Raji (cell line): ENCODE results near the gene CHST2.

Source experiments
- POLR2A ChIP-seq: IDR thresholded peaks from 2 replicates; pipeline ENCODE4 v1.6.1; 2011; ENCODE audit warnings: low read depth, low read length, control low read depth; ENCODE audit not compliant: insufficient read depth

Gene CHST2

GRCh38 chr3:143145906-143146305, 26.3 kb downstream of the CHST2 start:
- no peak for TF ChIP-seq POLR2A

- no peak for TF ChIP-seq POLR2A
Measured at GRCh38 chr3:143146486-143147274, 27.1 kb downstream of the CHST2 start.

GRCh38 chr3:143147707-143148106, 28.1 kb downstream of the CHST2 start:
- no peak for TF ChIP-seq POLR2A

- no peak for TF ChIP-seq POLR2A
Measured at GRCh38 chr3:143150071-143150470, 30.5 kb downstream of the CHST2 start.

GRCh38 chr3:143151004-143151731, 31.6 kb downstream of the CHST2 start:
- no peak for TF ChIP-seq POLR2A

GRCh38 chr3:143152043-143152442, 32.5 kb downstream of the CHST2 start:
- no peak for TF ChIP-seq POLR2A

GRCh38 chr3:143155756-143156155, 36.2 kb downstream of the CHST2 start:
- TF ChIP-seq POLR2A: no peak

GRCh38 chr3:143158014-143158988, 38.7 kb downstream of the CHST2 start:
- TF ChIP-seq POLR2A: no peak

GRCh38 chr3:143160437-143160836, 40.9 kb downstream of the CHST2 start:
- TF ChIP-seq POLR2A: no peak

- TF ChIP-seq POLR2A: no peak
Measured at GRCh38 chr3:143163562-143164100, 44.1 kb downstream of the CHST2 start.

GRCh38 chr3:143165211-143165610, 45.6 kb downstream of the CHST2 start:
- no peak for TF ChIP-seq POLR2A

GRCh38 chr3:143166376-143166775, 46.8 kb downstream of the CHST2 start:
- no peak for TF ChIP-seq POLR2A

GRCh38 chr3:143167969-143168854, 48.6 kb downstream of the CHST2 start:
- no peak for TF ChIP-seq POLR2A

- TF ChIP-seq POLR2A: no peak
Measured at GRCh38 chr3:143168855-143169192, 49.3 kb downstream of the CHST2 start.
